ENCODE measurements around the gene CRAMP1. TPM values are rescaled to one million over a fixed set of nuclear protein-coding genes. Genes with fewer than 3 reads are reported as not detected.
"Not testable (repeated sequence)": the region's sequence is repeated elsewhere in the genome, so short reads cannot be mapped to it uniquely, and the experiment has no call there.

Gene CRAMP1
- total and polyA plus RNA-seq, 3 experiments from 2014 or later = 3.0 to 24.3 (median 22.1) TPM

- H3K36me3 Mint-ChIP-seq = peaks cover 0 to 30% (median 4%) of the 10 kb centered on the region in 3 donors
- DNase-seq = no peak
- H3K27me3 ChIP-seq (ENCODE audit: insufficient read depth, low read length, poor library complexity, severe bottlenecking) = no peaks in the 10 kb centered on the region
- H3K4me3 Mint-ChIP-seq = no peak overlapping the region
- H3K4me3 ChIP-seq (ENCODE audit: low read length) = no peak overlapping the region
- CTCF ChIA-PET = interaction anchor here (1.3 kb wide), 1 partner anchor 8 kb away, joined by 3 read pairs; no protein-coding TSS in a partner anchor
- no peaks in the 10 kb centered on the region for H3K36me3 ChIP-seq (ENCODE audit: insufficient read depth, low read length)
- H3K9me3 Mint-ChIP-seq = no peaks in the 10 kb centered on the region
- peaks cover 12% of the 10 kb centered on the region for H3K4me1 ChIP-seq (ENCODE audit: insufficient read depth, low read length)
- H3K9me3 ChIP-seq (ENCODE audit: low read length) = no peaks in the 10 kb centered on the region
- POLR2A ChIA-PET = no interaction called here
- peak overlapping the region in 3 of 8 donors; percentile 47 to 90 (median 71) for H3K27ac Mint-ChIP-seq
- no peaks in the 10 kb centered on the region for H3K27me3 Mint-ChIP-seq
- no peak overlapping the region for H3K27ac ChIP-seq (ENCODE audit: low read depth, low read length)
- peaks cover 28 to 54% (median 29%) of the 10 kb centered on the region in 3 donors for H3K4me1 Mint-ChIP-seq
These were observed 101.8 kb downstream of the CRAMP1 start for GRCh38 chr16:1713933-1714332.

GRCh38 chr16:1715220-1715619, 103.1 kb downstream of the CRAMP1 start:
- Mint-ChIP-seq H3K9me3 (no peaks in the 10 kb centered on the region), H3K4me1 (peaks cover 29 to 53% (median 31%) of the 10 kb centered on the region in 3 donors), H3K27ac (peak overlapping the region in 2 of 8 donors; percentile 2 to 11), H3K27me3 (no peaks in the 10 kb centered on the region), H3K36me3 (peaks cover 0 to 24% (median 2%) of the 10 kb centered on the region in 3 donors), H3K4me3 (no peak overlapping the region)
- H3K4me1 ChIP-seq (ENCODE audit: insufficient read depth, low read length) = peaks cover 6% of the 10 kb centered on the region
- POLR2A ChIA-PET = no interaction called here
- CTCF ChIA-PET = interaction anchor here (1.2 kb wide), 1 partner anchor 9 kb away, joined by 7 read pairs; the partner anchor contains the start of gene MAPK8IP3
- H3K27ac ChIP-seq (ENCODE audit: low read depth, low read length) = no peak overlapping the region
- no peaks in the 10 kb centered on the region for H3K36me3 ChIP-seq (ENCODE audit: insufficient read depth, low read length)
- H3K9me3 ChIP-seq (ENCODE audit: low read length) = no peaks in the 10 kb centered on the region
- no peaks in the 10 kb centered on the region for H3K27me3 ChIP-seq (ENCODE audit: insufficient read depth, low read length, poor library complexity, severe bottlenecking)
- no peak overlapping the region for H3K4me3 ChIP-seq (ENCODE audit: low read length)
- DNase-seq = no peak

- POLR2A ChIA-PET = interaction anchor here (0.8 kb wide), 1 partner anchor 12 kb away, joined by 3 read pairs; no protein-coding TSS in a partner anchor
- H3K4me3 Mint-ChIP-seq; H3K9me3 ChIP-seq (ENCODE audit: low read length); H3K9me3 Mint-ChIP-seq; H3K27ac ChIP-seq (ENCODE audit: low read depth, low read length); H3K36me3 ChIP-seq (ENCODE audit: insufficient read depth, low read length); H3K4me3 ChIP-seq (ENCODE audit: low read length); DNase-seq; H3K27me3 Mint-ChIP-seq; H3K27me3 ChIP-seq (ENCODE audit: insufficient read depth, low read length, poor library complexity, severe bottlenecking): not testable (repeated sequence)
- CTCF ChIA-PET = interaction anchor here (1.6 kb wide), 1 partner anchor 12 kb away, joined by 4 read pairs; the partner anchor contains the start of gene MAPK8IP3
- Mint-ChIP-seq H3K27ac (peak overlapping the region in 1 of 8 donors; percentile 50), H3K4me1 (peaks cover 33 to 52% (median 35%) of the 10 kb centered on the region in 3 donors), H3K36me3 (peaks cover 0 to 14% (median 2%) of the 10 kb centered on the region in 3 donors)
- peaks cover 23% of the 10 kb centered on the region for H3K4me1 ChIP-seq (ENCODE audit: insufficient read depth, low read length)
These were observed 106.1 kb downstream of the CRAMP1 start for GRCh38 chr16:1718236-1718635.

GRCh38 chr16:1719559-1720229, 107.5 kb downstream of the CRAMP1 start:
- H3K9me3 Mint-ChIP-seq; H3K27me3 ChIP-seq (ENCODE audit: insufficient read depth, low read length, poor library complexity, severe bottlenecking); H3K27me3 Mint-ChIP-seq; H3K36me3 ChIP-seq (ENCODE audit: insufficient read depth, low read length); H3K4me3 ChIP-seq (ENCODE audit: low read length); CTCF ChIA-PET; H3K9me3 ChIP-seq (ENCODE audit: low read length); H3K27ac ChIP-seq (ENCODE audit: low read depth, low read length): not testable (repeated sequence)
- Mint-ChIP-seq H3K27ac (peak overlapping the region in 6 of 8 donors; percentile 70 to 96 (median 84)), H3K4me3 (peak overlapping the region in 5 of 7 donors; percentile 23 to 74 (median 59)), H3K4me1 (peaks cover 31 to 46% (median 32%) of the 10 kb centered on the region in 3 donors), H3K36me3 (peaks cover 0 to 13% (median 2%) of the 10 kb centered on the region in 3 donors)
- POLR2A ChIA-PET = interaction anchor here (0.6 to 2.1 kb wide), 2 partner anchors 14 to 53 kb away, joined by 5 to 6 read pairs; partner anchors contain the start of genes MAPK8IP3 and MRPS34
- peaks cover 31% of the 10 kb centered on the region for H3K4me1 ChIP-seq (ENCODE audit: insufficient read depth, low read length)
- DNase-seq = peak in 2 of 5 donors; percentile 11 to 30

- H3K27me3 ChIP-seq (ENCODE audit: insufficient read depth, low read length, poor library complexity, severe bottlenecking) = no peaks in the 10 kb centered on the region
- H3K27ac ChIP-seq (ENCODE audit: low read depth, low read length) = no peak overlapping the region
- no peaks in the 10 kb centered on the region for H3K9me3 ChIP-seq (ENCODE audit: low read length)
- Mint-ChIP-seq H3K36me3 (peaks cover 0 to 11% (median 0%) of the 10 kb centered on the region in 3 donors), H3K4me3 (peak overlapping the region in 1 of 7 donors; percentile 72), H3K27ac (peak overlapping the region in 4 of 8 donors; percentile 40 to 94 (median 58)), H3K4me1 (peaks cover 27 to 40% (median 32%) of the 10 kb centered on the region in 3 donors), H3K27me3 (no peaks in the 10 kb centered on the region), H3K9me3 (no peaks in the 10 kb centered on the region)
- POLR2A ChIA-PET = no interaction called here
- H3K4me3 ChIP-seq (ENCODE audit: low read length) = no peak overlapping the region
- CTCF ChIA-PET = interaction anchor here (1.4 kb wide), 1 partner anchor 8 kb away, joined by 3 read pairs; no protein-coding TSS in a partner anchor
- peaks cover 8% of the 10 kb centered on the region for H3K36me3 ChIP-seq (ENCODE audit: insufficient read depth, low read length)
- H3K4me1 ChIP-seq (ENCODE audit: insufficient read depth, low read length) = peaks cover 31% of the 10 kb centered on the region
- DNase-seq = no peak
These were observed 109.2 kb downstream of the CRAMP1 start for GRCh38 chr16:1721372-1721771.

- H3K27ac Mint-ChIP-seq = peak overlapping the region; percentile 25 to 93 (median 74)
- ChIA-PET CTCF (interaction anchor here (0.7 to 1.5 kb wide), 9 partner anchors 9 to 237 kb away, joined by 3 to 5 read pairs (median 3); no protein-coding TSS in a partner anchor), POLR2A (interaction anchor here (1.1 kb wide), 1 partner anchor 59 kb away, joined by 5 read pairs; the partner anchor contains the start of genes NUBP2 and SPSB3)
- peak in 4 of 5 donors; percentile 23 to 41 (median 34) for DNase-seq
- H3K4me3 Mint-ChIP-seq = peak overlapping the region in 6 of 7 donors; percentile 32 to 70 (median 49)
- peaks cover 31% of the 10 kb centered on the region for H3K4me1 ChIP-seq (ENCODE audit: insufficient read depth, low read length)
- no peak overlapping the region for H3K27ac ChIP-seq (ENCODE audit: low read depth, low read length)
- H3K9me3 ChIP-seq (ENCODE audit: low read length) = no peaks in the 10 kb centered on the region
- H3K27me3 ChIP-seq (ENCODE audit: insufficient read depth, low read length, poor library complexity, severe bottlenecking) = no peaks in the 10 kb centered on the region
- H3K9me3 Mint-ChIP-seq = no peaks in the 10 kb centered on the region
- peaks cover 33 to 44% (median 41%) of the 10 kb centered on the region in 3 donors for H3K4me1 Mint-ChIP-seq
- no peaks in the 10 kb centered on the region for H3K27me3 Mint-ChIP-seq
- no peak overlapping the region for H3K4me3 ChIP-seq (ENCODE audit: low read length)
- H3K36me3 Mint-ChIP-seq = peaks cover 6 to 31% (median 7%) of the 10 kb centered on the region in 3 donors
- peaks cover 8% of the 10 kb centered on the region for H3K36me3 ChIP-seq (ENCODE audit: insufficient read depth, low read length)
These were observed 111.4 kb downstream of the CRAMP1 start for GRCh38 chr16:1723450-1724147.

GRCh38 chr16:1724491-1724890, 112.3 kb downstream of the CRAMP1 start:
- POLR2A ChIA-PET = no interaction called here
- H3K4me1 ChIP-seq (ENCODE audit: insufficient read depth, low read length) = peaks cover 26% of the 10 kb centered on the region
- peaks cover 29 to 37% (median 33%) of the 10 kb centered on the region in 3 donors for H3K4me1 Mint-ChIP-seq
- H3K27me3 ChIP-seq (ENCODE audit: insufficient read depth, low read length, poor library complexity, severe bottlenecking) = no peaks in the 10 kb centered on the region
- no peak overlapping the region for H3K4me3 Mint-ChIP-seq
- peak overlapping the region in 1 of 8 donors; percentile 71 for H3K27ac Mint-ChIP-seq
- no peak for DNase-seq
- H3K9me3 ChIP-seq (ENCODE audit: low read length) = no peaks in the 10 kb centered on the region
- H3K36me3 ChIP-seq (ENCODE audit: insufficient read depth, low read length) = peaks cover 8% of the 10 kb centered on the region
- H3K27ac ChIP-seq (ENCODE audit: low read depth, low read length) = no peak overlapping the region
- H3K36me3 Mint-ChIP-seq = peaks cover 7 to 40% (median 9%) of the 10 kb centered on the region in 3 donors
- no peaks in the 10 kb centered on the region for H3K27me3 Mint-ChIP-seq
- no peaks in the 10 kb centered on the region for H3K9me3 Mint-ChIP-seq
- CTCF ChIA-PET = interaction anchor here (1.1 to 1.5 kb wide), 3 partner anchors 46 to 90 kb away, joined by 3 to 5 read pairs (median 4); partner anchors contain the start of gene JPT2
- H3K4me3 ChIP-seq (ENCODE audit: low read length) = no peak overlapping the region

Data from CD8-positive, alpha-beta memory T cell (primary cell).